Liver (tissue), 9 donors: ENCODE data around the gene NAGA. TPM values are rescaled to one million over a fixed set of nuclear protein-coding genes. Genes with fewer than 3 reads are reported as not detected.

ENCODE experiments used
- DNase-seq: peaks from one replicate; pipeline ENCODE4 v3.0.0-alpha.2; 2017; ENCODE audit warnings: low spot score
- H3K27ac ChIP-seq, 2 donors: one replicate each; pipeline ENCODE4 v1.7.0; 2013; ENCODE audit warnings: inconsistent platforms in 2 of 2, low read length in 2 of 2, control low read depth in 1 of 2, low read depth in 1 of 2, mild to moderate bottlenecking in 1 of 2
- H3K27me3 ChIP-seq, 4 donors: one replicate each; pipeline versions ENCODE4 v1.6.1 to v1.7.0; 2013; ENCODE audit warnings: low read length in 3 of 4, inconsistent platforms in 1 of 4, mild to moderate bottlenecking in 1 of 4, moderate library complexity in 1 of 4; ENCODE audit not compliant: control insufficient read depth in 4 of 4, insufficient read depth in 4 of 4
- H3K36me3 ChIP-seq, 4 donors: one replicate each; pipeline versions ENCODE4 v1.6.1 to v1.7.0; 2013; ENCODE audit warnings: low read length in 3 of 4, mild to moderate bottlenecking in 3 of 4, low read depth in 1 of 4, moderate library complexity in 1 of 4; ENCODE audit not compliant: control insufficient read depth in 4 of 4, insufficient read depth in 3 of 4
- H3K4me1 ChIP-seq, 4 donors: one replicate each; pipeline versions ENCODE4 v1.6.1 to v1.7.0; 2013; ENCODE audit warnings: low read length in 3 of 4, mild to moderate bottlenecking in 3 of 4, moderate library complexity in 1 of 4; ENCODE audit not compliant: control insufficient read depth in 4 of 4, insufficient read depth in 4 of 4
- H3K4me3 ChIP-seq, 3 donors: one replicate each; pipeline versions ENCODE4 v1.6.1 to v1.7.0; 2013; ENCODE audit warnings: low read length in 3 of 3, control low read depth in 1 of 3, low read depth in 1 of 3, mild to moderate bottlenecking in 1 of 3
- H3K9ac ChIP-seq, 2 donors: one replicate each; pipeline ENCODE4 v1.7.0; 2013; ENCODE audit warnings: low read length in 2 of 2, mild to moderate bottlenecking in 2 of 2, moderate library complexity in 2 of 2, control low read depth in 1 of 2, low read depth in 1 of 2
- H3K9me3 ChIP-seq, 4 donors: one replicate each; pipeline versions ENCODE4 v1.6.1 to v1.7.0; 2013; ENCODE audit warnings: low read length in 3 of 4; ENCODE audit not compliant: control insufficient read depth in 4 of 4
- ATF3 ChIP-seq: IDR thresholded peaks from 2 replicates; pipeline ENCODE4 v1.6.1; 2016; ENCODE audit warnings: antibody characterized with exemption
- FOXA1 ChIP-seq: IDR thresholded peaks from 2 replicates; pipeline ENCODE4 v1.6.1; 2016; ENCODE audit warnings: antibody characterized with exemption
- HNF4G ChIP-seq: IDR thresholded peaks from 2 replicates; pipeline ENCODE4 v1.6.1; 2016; ENCODE audit warnings: antibody characterized with exemption
- JUND ChIP-seq, 2 donors: IDR thresholded peaks; 2 replicates each; pipeline ENCODE4 v1.6.1; 2016; ENCODE audit warnings: antibody characterized with exemption in 2 of 2
- NR2F2 ChIP-seq: IDR thresholded peaks from 2 replicates; pipeline ENCODE4 v1.6.1; 2016; ENCODE audit warnings: antibody characterized with exemption
- RAD21 ChIP-seq, 2 donors: IDR thresholded peaks; 2 replicates each; pipeline ENCODE4 v1.6.1; 2016; ENCODE audit warnings: antibody characterized with exemption in 2 of 2, mild to moderate bottlenecking in 2 of 2
- RXRA ChIP-seq, 2 donors: IDR thresholded peaks; 2 replicates each; pipeline ENCODE4 v1.6.1; 2017 to 2018; ENCODE audit warnings: antibody characterized with exemption in 2 of 2, mild to moderate bottlenecking in 1 of 2
- SP1 ChIP-seq: IDR thresholded peaks from 2 replicates; pipeline ENCODE4 v1.6.1; 2018; ENCODE audit warnings: antibody characterized with exemption, mild to moderate bottlenecking
- TAF1 ChIP-seq: conservative IDR thresholded peaks from 2 replicates; pipeline ENCODE4 v1.6.1; 2016; ENCODE audit warnings: antibody characterized with exemption, mild to moderate bottlenecking
- YY1 ChIP-seq: IDR thresholded peaks from 2 replicates; pipeline ENCODE4 v1.6.1; 2016; ENCODE audit warnings: antibody characterized with exemption, mild to moderate bottlenecking
- WGBS: extraction: QIAGEN DNeasy Blood & Tissue Kit; methylation state at CpG from one replicate; pipeline ENCODE4 v1.1.7; 2013; 5-methylcytosine and 5-hydroxymethylcytosine counted together
- polyA plus RNA-seq, 2 donors: library from polyadenylated mRNA; stranded (reverse) in 1 of 2; unstranded in 1 of 2; fragments of 200-250 nt in 1 of 2; fragments of >200 nt in 1 of 2; fragmentation: Nextera tagmentation in 1 of 2; extraction: Ambion mirVana in 1 of 2; gene quantifications; one replicate each; pipeline versions ENCODE4 v1.2.1 to v1.2.3, GENCODE V29; 2013 to 2015
- total RNA-seq, 2 donors: library from RNA; depleted of rRNA; stranded (reverse); fragments of >200 nt; gene quantifications; one replicate each; pipeline ENCODE4 v1.2.3, GENCODE V29; 2014
- TF ChIP-seq, protein P1 (sequence below): fragments of 150-350 bp; IDR thresholded peaks from 2 replicates; pipeline ENCODE4 v1.5.1; 2017; ENCODE audit warnings: improper control_type of control experiment, low read depth, low read length; ENCODE audit not compliant: missing input control
- TF ChIP-seq, protein P2 (sequence below): IDR thresholded peaks from 2 replicates; pipeline ENCODE4 v1.6.1; 2016; ENCODE audit warnings: antibody characterized with exemption
- donor health status: healthy.
- donor health status: healthy.
- donor health status: healthy.
- donor health status: healthy.
- donor health status: healthy.

The NAGA gene
- total and polyA plus RNA-seq, 4 donors = 12.8 to 33.9 (median 23.9) TPM

DNA sequence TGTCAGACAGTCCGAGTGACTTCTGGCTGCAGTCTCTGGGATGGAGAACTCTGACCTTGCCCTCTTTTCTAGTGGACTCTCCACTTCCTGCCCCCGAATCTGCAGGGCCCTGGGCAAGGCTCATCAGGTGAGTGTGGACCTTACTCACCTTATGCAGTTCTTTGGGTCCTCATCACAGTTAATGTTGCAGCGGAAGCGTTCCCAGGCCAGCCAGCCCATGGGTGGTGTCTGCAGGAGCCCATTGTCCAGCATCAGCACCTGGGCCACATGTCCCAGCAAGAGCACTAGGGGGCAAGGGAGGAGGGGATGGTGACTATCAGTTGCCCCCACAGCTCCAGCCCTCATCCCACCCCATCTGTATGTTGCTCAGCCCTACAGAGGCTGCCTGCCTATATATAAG is 2.3 kb downstream of the NAGA start:
- WGBS = 74% methylated on average over 4 of the region's 4 CpGs
- no peak overlapping the region for H3K9ac ChIP-seq
- DNase-seq = no peak
- TF ChIP-seq JUND (IDR thresholded peaks at IDR 0.05) (no peak), RXRA (IDR thresholded peaks at IDR 0.05) (no peak)
- peaks cover 0 to 18% (median 3%) of the 10 kb centered on the region in 4 donors for H3K36me3 ChIP-seq
- H3K27me3 ChIP-seq = no peaks in the 10 kb centered on the region
- H3K4me1 ChIP-seq = peaks cover 5 to 48% (median 42%) of the 10 kb centered on the region in 4 donors
- no peak overlapping the region for H3K27ac ChIP-seq
- no peak overlapping the region for H3K4me3 ChIP-seq
- no peaks in the 10 kb centered on the region for H3K9me3 ChIP-seq

DNA sequence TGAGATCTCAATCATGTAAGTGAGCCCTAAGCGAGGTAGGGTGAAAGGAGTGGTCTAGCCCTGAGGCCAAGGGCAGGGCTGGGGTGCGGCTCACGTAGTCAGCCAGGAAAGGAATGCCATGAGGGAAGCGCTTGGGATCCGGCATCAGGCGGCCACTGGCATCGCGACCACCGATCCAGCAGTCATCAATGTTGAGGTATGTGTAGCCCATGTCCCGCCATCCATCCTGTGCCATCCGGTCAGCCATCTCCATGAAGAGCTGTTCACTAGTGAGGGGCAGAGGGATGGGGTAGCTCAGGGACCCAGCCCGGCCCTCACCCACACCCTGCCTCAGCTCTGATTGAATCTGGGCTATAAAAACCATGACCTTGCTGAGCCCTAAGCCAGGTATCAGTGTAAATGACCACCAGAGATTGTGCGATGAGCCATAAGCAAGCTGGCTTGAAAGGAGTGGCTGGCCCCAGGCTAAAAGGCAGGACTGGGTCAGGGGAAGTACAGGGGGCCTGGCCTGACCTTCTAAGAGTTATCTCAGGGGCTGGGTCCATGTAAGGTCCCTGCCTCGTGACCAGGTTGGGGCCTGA is 2.9 kb downstream of the NAGA start:
- Histone ChIP-seq H3K9me3 (no peaks in the 10 kb centered on the region), H3K27ac (no peak overlapping the region), H3K9ac (no peak overlapping the region), H3K4me3 (no peak overlapping the region), H3K36me3 (peaks cover 0 to 18% (median 4%) of the 10 kb centered on the region in 4 donors), H3K4me1 (peaks cover 5 to 48% (median 41%) of the 10 kb centered on the region in 4 donors), H3K27me3 (no peaks in the 10 kb centered on the region)
- WGBS = 93% methylated on average over 14 of the region's 14 CpGs
- TF ChIP-seq ATF3 (no peak), YY1 (no peak), TAF1 (no peak), RAD21 (IDR thresholded peaks at IDR 0.05) (no peak), RXRA (IDR thresholded peaks at IDR 0.05) (no peak), HNF4G (no peak), FOXA1 (no peak)
- TF ChIP-seq, protein P1, sequence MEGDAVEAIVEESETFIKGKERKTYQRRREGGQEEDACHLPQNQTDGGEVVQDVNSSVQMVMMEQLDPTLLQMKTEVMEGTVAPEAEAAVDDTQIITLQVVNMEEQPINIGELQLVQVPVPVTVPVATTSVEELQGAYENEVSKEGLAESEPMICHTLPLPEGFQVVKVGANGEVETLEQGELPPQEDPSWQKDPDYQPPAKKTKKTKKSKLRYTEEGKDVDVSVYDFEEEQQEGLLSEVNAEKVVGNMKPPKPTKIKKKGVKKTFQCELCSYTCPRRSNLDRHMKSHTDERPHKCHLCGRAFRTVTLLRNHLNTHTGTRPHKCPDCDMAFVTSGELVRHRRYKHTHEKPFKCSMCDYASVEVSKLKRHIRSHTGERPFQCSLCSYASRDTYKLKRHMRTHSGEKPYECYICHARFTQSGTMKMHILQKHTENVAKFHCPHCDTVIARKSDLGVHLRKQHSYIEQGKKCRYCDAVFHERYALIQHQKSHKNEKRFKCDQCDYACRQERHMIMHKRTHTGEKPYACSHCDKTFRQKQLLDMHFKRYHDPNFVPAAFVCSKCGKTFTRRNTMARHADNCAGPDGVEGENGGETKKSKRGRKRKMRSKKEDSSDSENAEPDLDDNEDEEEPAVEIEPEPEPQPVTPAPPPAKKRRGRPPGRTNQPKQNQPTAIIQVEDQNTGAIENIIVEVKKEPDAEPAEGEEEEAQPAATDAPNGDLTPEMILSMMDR = no peak
- TF ChIP-seq, protein P2, sequence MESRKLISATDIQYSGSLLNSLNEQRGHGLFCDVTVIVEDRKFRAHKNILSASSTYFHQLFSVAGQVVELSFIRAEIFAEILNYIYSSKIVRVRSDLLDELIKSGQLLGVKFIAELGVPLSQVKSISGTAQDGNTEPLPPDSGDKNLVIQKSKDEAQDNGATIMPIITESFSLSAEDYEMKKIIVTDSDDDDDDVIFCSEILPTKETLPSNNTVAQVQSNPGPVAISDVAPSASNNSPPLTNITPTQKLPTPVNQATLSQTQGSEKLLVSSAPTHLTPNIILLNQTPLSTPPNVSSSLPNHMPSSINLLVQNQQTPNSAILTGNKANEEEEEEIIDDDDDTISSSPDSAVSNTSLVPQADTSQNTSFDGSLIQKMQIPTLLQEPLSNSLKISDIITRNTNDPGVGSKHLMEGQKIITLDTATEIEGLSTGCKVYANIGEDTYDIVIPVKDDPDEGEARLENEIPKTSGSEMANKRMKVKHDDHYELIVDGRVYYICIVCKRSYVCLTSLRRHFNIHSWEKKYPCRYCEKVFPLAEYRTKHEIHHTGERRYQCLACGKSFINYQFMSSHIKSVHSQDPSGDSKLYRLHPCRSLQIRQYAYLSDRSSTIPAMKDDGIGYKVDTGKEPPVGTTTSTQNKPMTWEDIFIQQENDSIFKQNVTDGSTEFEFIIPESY = no peak
- no peak for DNase-seq

- H3K9ac ChIP-seq = no peak overlapping the region
- no peak overlapping the region for H3K4me3 ChIP-seq
- H3K27ac ChIP-seq = no peak overlapping the region
- H3K9me3 ChIP-seq = no peaks in the 10 kb centered on the region
- no peak for DNase-seq
- H3K4me1 ChIP-seq = peaks cover 5 to 48% (median 41%) of the 10 kb centered on the region in 4 donors
- no peak for TF ChIP-seq RAD21 (IDR thresholded peaks at IDR 0.05)
- no peak for TF ChIP-seq NR2F2
- TF ChIP-seq, protein P2 = no peak
- TF ChIP-seq SP1 = no peak
- H3K36me3 ChIP-seq = peaks cover 1 to 21% (median 6%) of the 10 kb centered on the region in 4 donors
- 98% methylated on average over 10 of the region's 10 CpGs for WGBS
- H3K27me3 ChIP-seq = no peaks in the 10 kb centered on the region
These were observed 3.7 kb downstream of the NAGA start for GRCh38 chr22:42066937-42067336.
